Heart left ventricle (tissue), 13 donors: ENCODE results near the gene TNFRSF8.

Experiments
- POLR2A ChIP-seq, 2 donors: fragments of 450-650 bp; IDR thresholded peaks; one replicate each; pipeline ENCODE4 v1.6.1; 2017; ENCODE audit warnings: antibody characterized with exemption in 2 of 2, mild to moderate bottlenecking in 2 of 2, moderate library complexity in 2 of 2
- TF ChIP-seq, protein P1 (sequence below), 12 donors: fragments of 200-600 bp; sonication (generic) in 4 of 12; IDR thresholded peaks; one replicate each; pipeline versions ENCODE4 v1.5.0 to v1.8.0; 2018 to 2022; ENCODE audit warnings: antibody characterized with exemption in 12 of 12, mild to moderate bottlenecking in 5 of 12
- donor health status: ischemic (EF 13 %, LVEDD 7.1; RV severe dilation, severe dysfunction).
- donor health status: DM: no; HTN: yes; CAD: no.
- donor health status: DM: no; HTN: no; CAD: no.
- donor health status: ischemic (EF 25% LVEDD 6.9; RV normal size, moderate dysfunction).
- donor health status: ischemic (EF 25% LVEDD 5.7; RV mildly dilated, moderate dysfunction).
- donor health status: ischemic (EF 35%, LVEDD 5.7; RV mildly dilated, moderate dysfunction).
- donor health status: nonischemic (EF 11% LVEDD 7.7; RV severe dilation, severe dysfunction).
- donor health status: DM: yes; HTN: yes; CAD: no.
- donor health status: PGD.
- donor health status: ischemic (EF 29% LVEDD 5.4; RV normal size, mild dysfunction).
- donor health status: nonischemic (EF 23%, LVEDD 6.1; RV moderate dilation, normal function).

DNA sequence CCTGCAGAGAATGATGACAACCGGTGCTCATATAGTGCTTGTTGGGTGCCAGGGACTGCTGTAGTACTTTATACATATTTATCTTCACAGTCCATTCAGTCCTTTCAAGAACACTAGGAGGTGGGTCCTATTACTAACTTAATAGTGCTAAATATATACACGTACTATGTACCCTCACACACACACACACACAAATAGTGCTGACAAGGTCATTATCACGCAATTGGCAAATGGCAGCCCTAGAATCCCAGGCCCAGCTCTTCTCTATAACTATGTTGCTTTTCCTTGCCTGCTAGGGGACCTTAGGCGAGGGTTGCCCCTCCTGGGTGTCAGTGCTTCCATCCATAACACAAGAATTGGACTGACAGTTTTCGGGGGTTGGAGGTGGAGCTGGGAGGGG lies 33.5 kb downstream of the TNFRSF8 start:
- TF ChIP-seq, protein P1, sequence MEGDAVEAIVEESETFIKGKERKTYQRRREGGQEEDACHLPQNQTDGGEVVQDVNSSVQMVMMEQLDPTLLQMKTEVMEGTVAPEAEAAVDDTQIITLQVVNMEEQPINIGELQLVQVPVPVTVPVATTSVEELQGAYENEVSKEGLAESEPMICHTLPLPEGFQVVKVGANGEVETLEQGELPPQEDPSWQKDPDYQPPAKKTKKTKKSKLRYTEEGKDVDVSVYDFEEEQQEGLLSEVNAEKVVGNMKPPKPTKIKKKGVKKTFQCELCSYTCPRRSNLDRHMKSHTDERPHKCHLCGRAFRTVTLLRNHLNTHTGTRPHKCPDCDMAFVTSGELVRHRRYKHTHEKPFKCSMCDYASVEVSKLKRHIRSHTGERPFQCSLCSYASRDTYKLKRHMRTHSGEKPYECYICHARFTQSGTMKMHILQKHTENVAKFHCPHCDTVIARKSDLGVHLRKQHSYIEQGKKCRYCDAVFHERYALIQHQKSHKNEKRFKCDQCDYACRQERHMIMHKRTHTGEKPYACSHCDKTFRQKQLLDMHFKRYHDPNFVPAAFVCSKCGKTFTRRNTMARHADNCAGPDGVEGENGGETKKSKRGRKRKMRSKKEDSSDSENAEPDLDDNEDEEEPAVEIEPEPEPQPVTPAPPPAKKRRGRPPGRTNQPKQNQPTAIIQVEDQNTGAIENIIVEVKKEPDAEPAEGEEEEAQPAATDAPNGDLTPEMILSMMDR (IDR thresholded peaks at IDR 0.05), result no peak
- TF ChIP-seq POLR2A (IDR thresholded peaks at IDR 0.05), result no peak
